ENCODE measurements around the gene TMEM108. TPM values are rescaled to one million over a fixed set of nuclear protein-coding genes. Genes with fewer than 3 reads are reported as not detected.

The TMEM108 gene
- total RNA-seq, 2 experiments from 2014 or later: not detected

GRCh38 chr3:133066026-133066425, 27.8 kb downstream of the TMEM108 start:
- no peaks in the 10 kb centered on the region for H3K9me3 Mint-ChIP-seq
- no peak overlapping the region for H3K27ac Mint-ChIP-seq
- peaks cover 12% of the 10 kb centered on the region for H3K27me3 Mint-ChIP-seq
- DNase-seq: no peak
- no peak overlapping the region for H3K4me3 Mint-ChIP-seq
- no peaks in the 10 kb centered on the region for H3K4me1 Mint-ChIP-seq
- H3K36me3 Mint-ChIP-seq (ENCODE audit: low read depth): no peaks in the 10 kb centered on the region
- POLR2A ChIA-PET: no interaction called here
- CTCF ChIA-PET: interaction anchor here (0.6 kb wide), 1 partner anchor 139 kb away, joined by 4 read pairs; no protein-coding TSS in a partner anchor

GRCh38 chr3:133069556-133070286, 31.5 kb downstream of the TMEM108 start:
- Mint-ChIP-seq H3K4me1 (no peaks in the 10 kb centered on the region), H3K4me3 (no peak overlapping the region)
- POLR2A ChIA-PET: no interaction called here

GRCh38 chr3:133074977-133075376, 36.8 kb downstream of the TMEM108 start:
- Mint-ChIP-seq H3K27me3 (peaks cover 8% of the 10 kb centered on the region), H3K9me3 (no peaks in the 10 kb centered on the region), H3K4me1 (no peaks in the 10 kb centered on the region), H3K27ac (no peak overlapping the region), H3K4me3 (no peak overlapping the region), H3K36me3 (ENCODE audit: low read depth) (no peaks in the 10 kb centered on the region)
- no peak for DNase-seq
- ChIA-PET CTCF (no interaction called here), POLR2A (no interaction called here)

More at GRCh38 chr3:133069556-133070286, 31.5 kb downstream of the TMEM108 start:
- no peaks in the 10 kb centered on the region for H3K9me3 Mint-ChIP-seq
- H3K36me3 Mint-ChIP-seq (ENCODE audit: low read depth): no peaks in the 10 kb centered on the region
- H3K27ac Mint-ChIP-seq: no peak overlapping the region
- CTCF ChIA-PET: interaction anchor here (0.6 kb wide), 1 partner anchor 476 kb away, joined by 3 read pairs; no protein-coding TSS in a partner anchor
- DNase-seq: no peak
- peaks cover 18% of the 10 kb centered on the region for H3K27me3 Mint-ChIP-seq

- Mint-ChIP-seq H3K4me1 (no peaks in the 10 kb centered on the region), H3K27me3 (no peaks in the 10 kb centered on the region), H3K4me3 (no peak overlapping the region), H3K27ac (no peak overlapping the region), H3K36me3 (ENCODE audit: low read depth) (no peaks in the 10 kb centered on the region), H3K9me3 (no peaks in the 10 kb centered on the region)
- ChIA-PET POLR2A (no interaction called here), CTCF (no interaction called here)
- no peak for DNase-seq
Observed at GRCh38 chr3:133077688-133078087, 39.5 kb downstream of the TMEM108 start.

- no peak for DNase-seq
- no peak overlapping the region for H3K4me3 Mint-ChIP-seq
- CTCF ChIA-PET: no interaction called here
- H3K27ac Mint-ChIP-seq: no peak overlapping the region
- H3K4me1 Mint-ChIP-seq: no peaks in the 10 kb centered on the region
- no peaks in the 10 kb centered on the region for H3K9me3 Mint-ChIP-seq
- POLR2A ChIA-PET: no interaction called here
- peaks cover 2% of the 10 kb centered on the region for H3K27me3 Mint-ChIP-seq
- H3K36me3 Mint-ChIP-seq (ENCODE audit: low read depth): no peaks in the 10 kb centered on the region
Observed at GRCh38 chr3:133079621-133080020, 41.4 kb downstream of the TMEM108 start.

- CTCF ChIA-PET: no interaction called here
- no peak overlapping the region for H3K27ac Mint-ChIP-seq
Observed at GRCh38 chr3:133081016-133081415, 42.8 kb downstream of the TMEM108 start.

GRCh38 chr3:133083395-133083794, 45.2 kb downstream of the TMEM108 start:
- H3K27me3 Mint-ChIP-seq: peaks cover 2% of the 10 kb centered on the region
- ChIA-PET CTCF (no interaction called here), POLR2A (no interaction called here)
- H3K9me3 Mint-ChIP-seq: no peaks in the 10 kb centered on the region
- H3K36me3 Mint-ChIP-seq (ENCODE audit: low read depth): no peaks in the 10 kb centered on the region
- H3K4me3 Mint-ChIP-seq: no peak overlapping the region
- DNase-seq: no peak
- no peaks in the 10 kb centered on the region for H3K4me1 Mint-ChIP-seq
- no peak overlapping the region for H3K27ac Mint-ChIP-seq

More at GRCh38 chr3:133081016-133081415, 42.8 kb downstream of the TMEM108 start:
- POLR2A ChIA-PET: no interaction called here
- no peaks in the 10 kb centered on the region for H3K36me3 Mint-ChIP-seq (ENCODE audit: low read depth)
- no peak for DNase-seq
- no peaks in the 10 kb centered on the region for H3K4me1 Mint-ChIP-seq
- H3K27me3 Mint-ChIP-seq: peaks cover 2% of the 10 kb centered on the region
- no peaks in the 10 kb centered on the region for H3K9me3 Mint-ChIP-seq
- no peak overlapping the region for H3K4me3 Mint-ChIP-seq

- Mint-ChIP-seq H3K4me1 (no peaks in the 10 kb centered on the region), H3K9me3 (no peaks in the 10 kb centered on the region), H3K27me3 (peaks cover 11% of the 10 kb centered on the region), H3K36me3 (ENCODE audit: low read depth) (no peaks in the 10 kb centered on the region), H3K4me3 (no peak overlapping the region), H3K27ac (no peak overlapping the region)
- no peak for DNase-seq
- ChIA-PET CTCF (no interaction called here), POLR2A (no interaction called here)
Observed at GRCh38 chr3:133089906-133090485, 51.8 kb downstream of the TMEM108 start.

- POLR2A ChIA-PET: interaction anchor here (0.6 kb wide), 1 partner anchor 202 kb away, joined by 3 read pairs; no protein-coding TSS in a partner anchor
- Mint-ChIP-seq H3K36me3 (ENCODE audit: low read depth) (no peaks in the 10 kb centered on the region), H3K27me3 (peaks cover 11% of the 10 kb centered on the region), H3K4me1 (no peaks in the 10 kb centered on the region), H3K9me3 (no peaks in the 10 kb centered on the region), H3K4me3 (no peak overlapping the region), H3K27ac (no peak overlapping the region)
- no peak for DNase-seq
- CTCF ChIA-PET: no interaction called here
Observed at GRCh38 chr3:133092681-133093080, 54.5 kb downstream of the TMEM108 start.

- H3K9me3 Mint-ChIP-seq: no peaks in the 10 kb centered on the region
Observed at GRCh38 chr3:133093366-133093765, 55.2 kb downstream of the TMEM108 start.

GRCh38 chr3:133096900-133097613, 58.9 kb downstream of the TMEM108 start:
- Mint-ChIP-seq H3K27me3 (peaks cover 5% of the 10 kb centered on the region), H3K4me1 (no peaks in the 10 kb centered on the region), H3K27ac (no peak overlapping the region), H3K36me3 (ENCODE audit: low read depth) (no peaks in the 10 kb centered on the region), H3K4me3 (no peak overlapping the region), H3K9me3 (no peaks in the 10 kb centered on the region)
- ChIA-PET POLR2A (no interaction called here), CTCF (no interaction called here)
- DNase-seq: no peak

More at GRCh38 chr3:133093366-133093765, 55.2 kb downstream of the TMEM108 start:
- no peak for DNase-seq
- Mint-ChIP-seq H3K4me3 (no peak overlapping the region), H3K27ac (no peak overlapping the region), H3K27me3 (peaks cover 11% of the 10 kb centered on the region), H3K36me3 (ENCODE audit: low read depth) (no peaks in the 10 kb centered on the region), H3K4me1 (no peaks in the 10 kb centered on the region)
- ChIA-PET CTCF (no interaction called here), POLR2A (no interaction called here)

GRCh38 chr3:133103706-133104105, 65.5 kb downstream of the TMEM108 start:
- Mint-ChIP-seq H3K4me1 (no peaks in the 10 kb centered on the region), H3K4me3 (no peak overlapping the region), H3K9me3 (no peaks in the 10 kb centered on the region), H3K27me3 (no peaks in the 10 kb centered on the region), H3K27ac (no peak overlapping the region), H3K36me3 (ENCODE audit: low read depth) (no peaks in the 10 kb centered on the region)
- ChIA-PET POLR2A (no interaction called here), CTCF (no interaction called here)
- DNase-seq: no peak

GRCh38 chr3:133106169-133106568, 68.0 kb downstream of the TMEM108 start:
- Mint-ChIP-seq H3K4me1 (no peaks in the 10 kb centered on the region), H3K9me3 (no peaks in the 10 kb centered on the region), H3K4me3 (no peak overlapping the region), H3K27ac (no peak overlapping the region), H3K36me3 (ENCODE audit: low read depth) (no peaks in the 10 kb centered on the region), H3K27me3 (no peaks in the 10 kb centered on the region)
- ChIA-PET POLR2A (no interaction called here), CTCF (no interaction called here)
- DNase-seq: no peak
